GM12892 (cell line): ENCODE data around the gene SEPTIN5.

ENCODE experiments used
- POLR2A ChIP-seq: IDR thresholded peaks from 2 replicates; pipeline ENCODE4 v1.6.1; 2011; ENCODE audit warnings: low read depth, low read length, control low read depth
- POLR2AphosphoS5 ChIP-seq: IDR thresholded peaks from 2 replicates; pipeline ENCODE4 v1.6.1; 2011; ENCODE audit warnings: low read depth, low read length, control low read depth

DNA sequence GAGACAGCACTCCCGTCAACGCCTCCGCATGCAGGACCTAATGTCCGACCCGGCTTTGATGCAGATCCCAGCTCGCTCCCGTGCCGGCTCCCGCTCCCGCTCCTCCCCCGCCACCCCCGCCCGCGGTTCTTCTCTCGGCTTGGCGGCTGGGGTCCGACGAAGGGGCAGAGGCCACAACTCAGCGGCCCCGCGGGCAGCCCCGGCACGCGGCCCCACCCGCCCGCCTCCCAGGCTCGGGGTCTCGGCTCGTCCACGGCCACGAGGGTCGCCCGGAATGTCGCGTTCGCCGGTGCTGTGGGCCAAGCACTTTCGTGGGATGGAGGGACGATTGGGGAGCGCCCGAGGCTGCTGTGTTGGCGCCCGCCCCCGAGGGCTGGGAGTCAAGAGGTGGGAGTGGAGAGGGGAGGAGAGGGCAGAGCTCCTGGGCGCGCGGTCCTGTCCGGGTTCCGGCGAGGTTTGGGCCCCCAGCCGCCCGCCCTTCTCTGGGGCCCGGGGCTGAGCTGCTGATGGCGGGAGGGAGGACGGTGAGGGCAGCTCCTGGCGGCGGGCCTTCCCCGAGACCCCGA is 40.9 kb downstream of the SEPTIN5 start:
- TF ChIP-seq POLR2AphosphoS5 (no peak), POLR2A (no peak)
